ENCODE results near the gene SPR.
A peak's percentile ranks its signal among the peaks of the same experiment; 100 is the strongest.

Gene SPR

DNA sequence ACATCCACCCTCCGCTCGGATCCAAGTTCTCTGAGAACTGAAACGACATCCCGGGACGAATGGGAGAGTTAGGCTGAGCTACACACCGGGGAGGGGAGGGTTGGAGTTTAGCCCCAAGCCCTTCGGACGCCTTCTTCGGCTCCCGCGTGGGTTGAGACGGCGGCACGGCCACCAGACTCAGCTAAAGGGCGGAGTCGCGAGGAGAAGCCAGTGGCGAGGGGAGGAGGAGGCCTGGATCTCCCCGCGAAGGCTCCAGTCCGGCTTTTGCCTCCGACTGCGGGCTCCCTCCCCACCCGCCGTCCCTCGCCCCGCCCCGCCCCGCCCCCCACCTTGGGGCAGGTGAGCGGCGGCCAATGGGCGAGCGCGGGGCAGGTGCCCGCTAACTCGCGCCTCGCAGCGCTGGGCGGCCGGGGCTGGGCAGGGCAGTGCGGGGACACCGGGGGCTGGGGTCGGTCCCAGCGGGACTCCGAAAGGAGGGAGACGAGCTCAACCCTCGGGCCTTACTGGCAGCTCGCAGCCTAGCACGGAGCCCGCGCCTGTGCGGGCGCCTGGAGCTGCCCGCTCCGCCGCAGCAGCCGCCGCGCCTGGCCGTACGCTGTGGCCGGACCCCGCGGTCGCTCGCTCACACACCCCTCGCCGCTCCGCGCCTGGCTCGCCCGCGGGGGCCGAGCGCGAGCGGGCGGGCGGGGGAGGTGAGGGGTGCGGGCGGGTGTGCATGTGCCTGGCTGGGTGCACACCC, 30.1 kb downstream of the SPR start, which contains the start of gene EMX1:
Gene EMX1, plus strand, starts transcription at position 382 of the 739 bp plus-strand sequence. Its CDS starts 334 bp downstream, at position 716.
- peak within 1 kb of the TSS; percentile 44 for H3K4me3 ChIP-seq (ENCODE audit: low read length)
- no peak within 1 kb of the TSS for H3K9ac ChIP-seq (ENCODE audit: low read depth, low read length)
- H3K36me3 ChIP-seq (ENCODE audit: insufficient read depth, low read length) = no peaks in the 10 kb centered on the region
- peak within 1 kb of the TSS; percentile 70 for H3K4me2 ChIP-seq (ENCODE audit: low read length)
- peaks cover 94% of the 10 kb centered on the region for H3K27me3 ChIP-seq (ENCODE audit: control insufficient read depth, insufficient read depth, low read length)
- no peaks in the 10 kb centered on the region for H3K9me3 ChIP-seq (replicated peaks; ENCODE audit: low read length)
- H3K4me1 ChIP-seq (ENCODE audit: control insufficient read depth, insufficient read depth, low read length) = peaks cover 30% of the 10 kb centered on the region

DNA sequence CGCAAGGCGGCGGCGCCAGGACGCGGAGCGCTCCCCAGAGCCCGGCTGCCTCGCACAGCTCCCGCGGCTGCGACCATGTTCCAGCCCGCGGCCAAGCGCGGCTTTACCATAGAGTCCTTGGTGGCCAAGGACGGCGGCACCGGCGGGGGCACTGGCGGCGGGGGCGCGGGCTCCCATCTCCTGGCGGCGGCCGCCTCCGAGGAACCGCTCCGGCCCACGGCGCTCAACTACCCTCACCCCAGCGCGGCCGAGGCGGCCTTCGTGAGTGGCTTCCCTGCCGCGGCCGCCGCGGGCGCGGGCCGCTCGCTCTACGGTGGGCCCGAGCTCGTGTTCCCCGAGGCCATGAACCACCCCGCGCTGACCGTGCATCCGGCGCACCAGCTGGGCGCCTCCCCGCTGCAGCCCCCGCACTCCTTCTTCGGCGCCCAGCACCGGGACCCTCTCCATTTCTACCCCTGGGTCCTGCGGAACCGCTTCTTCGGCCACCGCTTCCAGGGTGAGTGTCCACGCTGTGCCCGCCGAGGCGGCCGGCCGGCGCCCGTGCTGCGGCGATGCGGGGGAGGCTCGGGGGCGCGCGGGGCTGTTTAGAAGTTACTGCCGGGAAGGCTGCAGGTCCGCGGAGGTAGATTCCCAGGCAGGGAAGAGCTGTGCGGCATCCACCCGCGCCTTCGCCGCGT, 30.8 kb downstream of the SPR start:
- Histone ChIP-seq H3K9me3 (replicated peaks; ENCODE audit: low read length) (no peaks in the 10 kb centered on the region), H3K4me3 (ENCODE audit: low read length) (peak overlapping the region; percentile 39)

DNA sequence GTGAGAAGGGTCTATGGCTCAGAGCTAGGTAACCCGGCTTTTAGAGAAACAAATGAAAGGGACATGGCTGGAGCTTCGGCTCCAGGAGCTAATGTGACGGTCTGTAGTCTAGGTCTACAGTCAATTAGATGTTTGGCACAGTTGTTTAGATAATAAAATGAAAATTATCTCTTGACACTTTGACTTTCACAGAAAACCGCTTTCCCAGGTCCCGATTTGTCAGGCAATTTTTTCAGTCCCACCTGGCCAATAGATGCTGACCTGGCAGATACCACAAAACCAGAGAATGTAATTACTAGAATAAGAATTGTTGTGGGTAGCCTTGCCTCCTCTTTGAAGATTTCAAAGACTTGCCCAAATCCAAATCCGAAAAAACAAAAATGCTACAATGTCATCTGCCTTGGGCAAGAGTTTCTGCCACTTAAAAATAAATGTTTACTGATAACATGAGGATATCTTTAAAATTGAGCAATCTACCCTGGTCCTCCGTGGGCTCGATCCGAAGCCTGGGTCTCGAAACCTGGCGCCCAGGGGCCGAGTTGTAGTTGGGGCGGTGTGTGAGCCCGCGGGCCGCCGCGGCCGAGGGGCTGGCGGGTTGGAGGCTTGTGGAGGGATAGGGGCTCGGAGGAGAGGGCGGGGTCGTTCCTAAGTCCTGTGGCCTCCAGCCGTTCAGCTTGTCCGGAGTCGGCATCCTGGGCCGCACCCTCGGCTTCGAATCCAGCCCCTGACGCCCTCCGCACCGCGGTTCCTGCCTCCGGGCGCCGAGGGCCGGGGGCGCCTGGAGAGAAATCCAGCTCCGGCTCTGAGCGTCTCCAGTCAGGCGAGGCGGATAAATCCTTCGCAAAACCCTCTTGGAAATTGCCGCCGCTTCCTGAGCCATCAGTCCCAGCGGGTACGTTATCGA, 32.5 kb downstream of the SPR start:
- Histone ChIP-seq H3K9ac (ENCODE audit: low read depth, low read length) (no peak overlapping the region), H3K9me3 (replicated peaks; ENCODE audit: low read length) (no peaks in the 10 kb centered on the region), H3K4me2 (ENCODE audit: low read length) (peak overlapping the region; percentile 75), H3K4me3 (ENCODE audit: low read length) (peak overlapping the region; percentile 62), H3K27me3 (ENCODE audit: control insufficient read depth, insufficient read depth, low read length) (peaks cover 94% of the 10 kb centered on the region), H3K4me1 (ENCODE audit: control insufficient read depth, insufficient read depth, low read length) (peaks cover 30% of the 10 kb centered on the region), H3K36me3 (ENCODE audit: insufficient read depth, low read length) (no peaks in the 10 kb centered on the region)

More for the DNA sequence above, 30.8 kb downstream of the SPR start:
- Histone ChIP-seq H3K27me3 (ENCODE audit: control insufficient read depth, insufficient read depth, low read length) (peaks cover 94% of the 10 kb centered on the region), H3K36me3 (ENCODE audit: insufficient read depth, low read length) (no peaks in the 10 kb centered on the region), H3K4me2 (ENCODE audit: low read length) (peak overlapping the region; percentile 62), H3K9ac (ENCODE audit: low read depth, low read length) (no peak overlapping the region), H3K4me1 (ENCODE audit: control insufficient read depth, insufficient read depth, low read length) (peaks cover 30% of the 10 kb centered on the region)

DNA sequence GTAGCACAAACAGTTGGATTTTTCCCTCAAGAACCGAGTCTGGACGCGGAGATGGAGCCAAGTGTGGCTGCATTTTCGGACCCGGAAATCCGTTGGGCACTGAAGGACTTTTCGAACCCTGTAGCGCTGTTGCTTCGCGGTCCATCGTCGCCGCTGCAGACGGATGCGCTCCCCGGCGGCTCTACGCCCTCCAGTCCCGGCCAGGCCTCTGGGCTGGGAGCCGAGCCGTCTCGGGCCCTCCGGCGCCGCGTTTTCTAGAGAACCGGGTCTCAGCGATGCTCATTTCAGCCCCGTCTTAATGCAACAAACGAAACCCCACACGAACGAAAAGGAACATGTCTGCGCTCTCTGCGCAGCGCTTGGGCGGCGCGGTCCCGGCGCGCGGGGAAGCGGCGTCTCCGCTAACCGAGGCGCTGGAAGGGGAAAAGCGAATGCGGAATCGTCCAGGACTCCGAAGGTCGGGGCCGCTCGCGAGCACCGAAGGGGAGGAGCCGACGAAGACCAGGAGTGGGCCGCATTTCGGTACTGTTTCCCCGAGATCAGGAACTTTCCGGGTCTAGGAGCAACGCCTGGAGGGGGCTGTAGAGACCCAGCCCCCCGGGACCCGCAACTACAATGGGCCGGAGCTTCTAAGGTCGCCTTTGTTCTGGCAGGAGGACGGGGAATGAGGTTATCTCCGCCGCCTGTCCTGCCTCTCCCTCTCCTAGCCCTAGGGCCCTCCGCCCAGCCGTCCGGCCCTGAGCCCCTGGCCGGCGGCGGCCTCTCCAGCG, 33.3 kb downstream of the SPR start:
- H3K9me3 ChIP-seq (replicated peaks; ENCODE audit: low read length) = no peaks in the 10 kb centered on the region
- no peaks in the 10 kb centered on the region for H3K36me3 ChIP-seq (ENCODE audit: insufficient read depth, low read length)
- H3K4me2 ChIP-seq (ENCODE audit: low read length) = peak overlapping the region; percentile 75
- peaks cover 94% of the 10 kb centered on the region for H3K27me3 ChIP-seq (ENCODE audit: control insufficient read depth, insufficient read depth, low read length)
- H3K4me1 ChIP-seq (ENCODE audit: control insufficient read depth, insufficient read depth, low read length) = peaks cover 30% of the 10 kb centered on the region
- peak overlapping the region; percentile 62 for H3K4me3 ChIP-seq (ENCODE audit: low read length)
- H3K9ac ChIP-seq (ENCODE audit: low read depth, low read length) = no peak overlapping the region

DNA sequence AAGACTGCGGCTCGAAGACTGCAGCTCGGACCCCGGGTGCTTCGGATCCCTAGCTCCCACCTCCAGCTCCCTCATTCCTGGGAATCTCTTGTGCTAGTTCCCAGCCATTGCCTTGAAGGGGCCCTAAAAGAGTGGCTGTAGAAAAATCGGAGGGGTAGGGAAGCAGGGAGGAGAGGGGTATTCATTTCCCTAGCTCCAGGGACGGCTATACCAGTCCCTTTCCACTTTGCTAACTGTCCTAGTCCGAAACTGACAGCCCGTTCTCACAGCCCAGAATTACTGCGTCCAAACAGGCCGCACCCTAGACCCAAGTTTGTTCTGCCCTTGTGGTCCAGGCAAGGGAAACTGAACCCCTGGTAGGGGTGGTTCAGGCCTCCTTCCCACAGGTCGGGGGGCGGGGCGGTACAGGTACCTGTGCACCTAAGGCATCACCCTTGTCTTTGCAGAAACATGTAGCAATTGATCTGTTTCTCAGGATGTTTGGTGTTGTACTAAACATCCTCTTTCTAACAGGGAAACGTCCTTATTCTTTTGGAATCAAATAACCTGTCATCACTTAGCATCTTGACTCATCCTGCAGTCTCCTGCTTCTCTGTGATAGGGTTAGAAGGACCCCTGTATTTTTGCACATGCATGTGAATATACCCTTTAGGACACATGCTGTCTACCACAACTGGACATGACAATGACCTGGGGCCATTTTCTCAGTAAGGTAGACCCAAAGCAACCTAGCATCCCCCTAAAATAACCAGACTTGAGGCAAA, 34.1 kb downstream of the SPR start:
- no peaks in the 10 kb centered on the region for H3K9me3 ChIP-seq (replicated peaks; ENCODE audit: low read length)
- H3K4me1 ChIP-seq (ENCODE audit: control insufficient read depth, insufficient read depth, low read length) = peaks cover 23% of the 10 kb centered on the region
- H3K27me3 ChIP-seq (ENCODE audit: control insufficient read depth, insufficient read depth, low read length) = peaks cover 94% of the 10 kb centered on the region
- H3K36me3 ChIP-seq (ENCODE audit: insufficient read depth, low read length) = no peaks in the 10 kb centered on the region
- no peak overlapping the region for H3K4me3 ChIP-seq (ENCODE audit: low read length)
- H3K9ac ChIP-seq (ENCODE audit: low read depth, low read length) = no peak overlapping the region
- no peak overlapping the region for H3K4me2 ChIP-seq (ENCODE audit: low read length)

DNA sequence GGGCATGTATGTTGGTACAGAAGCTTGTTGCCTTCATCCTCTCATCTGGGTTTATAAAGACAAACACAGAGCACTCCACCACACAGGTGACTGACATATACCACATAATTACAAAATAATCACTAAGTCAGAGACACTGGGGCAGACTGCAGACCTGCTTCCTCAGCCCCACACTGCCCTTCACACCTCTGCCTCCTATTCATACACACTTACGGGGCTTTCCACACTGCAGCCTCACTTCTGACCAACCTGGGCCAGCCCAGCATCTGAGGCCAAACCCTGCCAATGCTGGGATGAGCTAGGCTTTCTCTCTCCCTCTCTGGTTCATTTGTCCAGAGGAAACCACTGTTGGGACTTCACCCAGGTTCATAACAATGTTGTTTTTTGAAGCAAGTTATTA, 34.6 kb downstream of the SPR start:
- Histone ChIP-seq H3K9me3 (replicated peaks; ENCODE audit: low read length) (no peaks in the 10 kb centered on the region), H3K36me3 (ENCODE audit: insufficient read depth, low read length) (no peaks in the 10 kb centered on the region), H3K27me3 (ENCODE audit: control insufficient read depth, insufficient read depth, low read length) (peaks cover 94% of the 10 kb centered on the region), H3K4me3 (ENCODE audit: low read length) (no peak overlapping the region), H3K4me1 (ENCODE audit: control insufficient read depth, insufficient read depth, low read length) (peaks cover 18% of the 10 kb centered on the region), H3K9ac (ENCODE audit: low read depth, low read length) (no peak overlapping the region), H3K4me2 (ENCODE audit: low read length) (no peak overlapping the region)

DNA sequence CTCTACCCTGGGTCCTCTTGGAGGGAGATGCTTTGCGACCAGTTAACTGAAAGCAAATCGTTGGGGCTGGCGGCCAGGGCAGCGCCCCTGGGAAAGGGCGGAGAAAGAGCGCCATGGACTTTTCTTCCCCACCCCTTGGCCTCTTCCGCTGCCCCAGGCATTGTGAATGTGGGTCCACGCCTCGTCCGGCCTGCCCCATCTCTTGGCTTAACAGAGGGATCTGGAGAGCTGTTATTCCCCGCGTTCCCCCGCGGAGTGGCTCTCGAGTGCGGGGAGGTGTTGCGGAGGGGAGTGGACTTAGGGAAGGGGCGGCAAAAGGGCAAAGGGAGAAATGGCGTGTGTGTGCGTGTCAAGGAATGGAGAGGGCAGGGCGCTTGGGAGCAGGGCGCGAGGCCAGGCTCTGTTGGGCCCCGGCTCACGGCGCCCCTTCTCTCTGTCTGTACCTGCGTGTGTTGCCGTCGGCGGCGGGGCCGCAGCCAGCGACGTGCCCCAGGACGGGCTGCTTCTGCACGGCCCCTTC, 36.7 kb downstream of the SPR start:
- no peak overlapping the region for H3K4me3 ChIP-seq (ENCODE audit: low read length)
- peaks cover 9% of the 10 kb centered on the region for H3K4me1 ChIP-seq (ENCODE audit: control insufficient read depth, insufficient read depth, low read length)
- no peaks in the 10 kb centered on the region for H3K36me3 ChIP-seq (ENCODE audit: insufficient read depth, low read length)
- peaks cover 100% of the 10 kb centered on the region for H3K27me3 ChIP-seq (ENCODE audit: control insufficient read depth, insufficient read depth, low read length)
- no peaks in the 10 kb centered on the region for H3K9me3 ChIP-seq (replicated peaks; ENCODE audit: low read length)
- H3K9ac ChIP-seq (ENCODE audit: low read depth, low read length) = no peak overlapping the region
- no peak overlapping the region for H3K4me2 ChIP-seq (ENCODE audit: low read length)

DNA sequence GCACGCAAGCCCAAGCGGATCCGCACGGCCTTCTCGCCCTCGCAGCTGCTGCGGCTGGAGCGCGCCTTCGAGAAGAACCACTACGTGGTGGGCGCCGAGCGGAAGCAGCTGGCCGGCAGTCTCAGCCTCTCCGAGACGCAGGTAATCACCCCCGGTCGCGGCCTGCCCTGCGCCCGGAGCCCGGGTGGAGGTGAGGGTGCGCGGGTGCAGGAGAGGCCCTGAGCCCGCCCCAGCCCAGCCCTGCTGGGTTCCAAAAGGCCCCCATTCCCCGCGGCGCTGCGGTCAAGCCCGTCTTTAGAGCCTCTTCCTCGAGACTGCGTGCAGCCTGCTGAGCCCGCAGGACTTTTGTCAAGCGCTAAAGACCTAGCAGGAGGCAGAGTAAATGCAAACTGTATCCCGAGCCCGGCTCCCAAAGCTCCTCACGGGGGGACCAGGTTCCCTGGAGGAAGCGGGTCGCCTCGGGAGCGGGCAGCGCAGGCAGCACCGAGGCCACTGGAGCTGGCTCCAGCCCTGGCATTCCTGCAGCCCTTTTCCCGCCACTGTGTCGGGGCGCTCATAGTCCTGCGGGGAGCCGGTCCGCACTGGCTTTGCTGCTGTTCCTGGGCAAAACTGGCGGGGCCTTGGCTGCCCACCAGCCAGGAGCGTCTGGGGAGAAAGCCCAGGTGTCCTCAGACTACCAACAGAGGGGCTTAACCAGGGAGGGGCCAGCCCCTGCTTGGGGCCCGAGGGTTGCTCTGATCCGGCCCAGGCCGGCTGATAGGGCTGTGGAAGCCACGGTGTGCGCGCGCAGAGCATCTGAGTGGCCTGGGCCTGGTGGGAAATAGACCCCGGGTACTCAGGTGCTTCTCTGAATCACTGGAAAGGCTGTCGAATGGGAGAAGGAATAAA, 37.4 kb downstream of the SPR start:
- Histone ChIP-seq H3K27me3 (ENCODE audit: control insufficient read depth, insufficient read depth, low read length) (peaks cover 100% of the 10 kb centered on the region), H3K4me3 (ENCODE audit: low read length) (no peak overlapping the region)

DNA sequence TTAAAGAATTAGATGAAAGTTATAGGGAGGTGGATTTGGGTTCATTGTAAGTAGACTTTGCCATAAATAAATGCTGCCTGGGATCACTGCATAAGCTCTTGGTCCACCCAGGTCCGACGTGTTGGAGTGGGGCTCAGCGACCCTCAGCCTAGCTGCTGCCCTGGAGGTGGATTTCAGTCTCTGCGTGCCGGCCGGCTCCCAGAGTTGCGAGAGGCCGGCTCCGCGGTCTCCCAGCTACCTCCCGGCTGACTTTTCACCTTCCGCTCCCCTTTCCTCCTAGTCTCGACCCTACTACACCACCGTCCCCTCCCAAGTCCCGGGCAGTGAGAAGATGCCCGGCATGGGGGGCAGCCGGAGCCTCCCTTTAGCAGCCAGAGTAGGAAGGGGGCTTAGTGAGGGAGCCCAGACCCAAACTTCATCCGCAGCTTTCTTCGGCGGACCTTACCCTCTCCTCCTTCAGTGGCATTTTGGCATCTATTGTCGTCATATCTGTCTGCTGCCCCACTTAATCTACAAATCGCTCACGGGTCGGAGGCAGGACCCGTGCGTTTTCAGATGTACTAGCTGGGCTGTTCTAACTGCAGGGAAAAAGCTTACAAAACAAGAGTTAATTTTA, 38.2 kb downstream of the SPR start:
- Histone ChIP-seq H3K27me3 (ENCODE audit: control insufficient read depth, insufficient read depth, low read length) (peaks cover 100% of the 10 kb centered on the region), H3K9me3 (replicated peaks; ENCODE audit: low read length) (no peaks in the 10 kb centered on the region), H3K9ac (ENCODE audit: low read depth, low read length) (no peak overlapping the region)

More for the DNA sequence above, 37.4 kb downstream of the SPR start:
- H3K4me2 ChIP-seq (ENCODE audit: low read length) = no peak overlapping the region
- no peaks in the 10 kb centered on the region for H3K9me3 ChIP-seq (replicated peaks; ENCODE audit: low read length)
- H3K9ac ChIP-seq (ENCODE audit: low read depth, low read length) = no peak overlapping the region
- peaks cover 9% of the 10 kb centered on the region for H3K4me1 ChIP-seq (ENCODE audit: control insufficient read depth, insufficient read depth, low read length)
- H3K36me3 ChIP-seq (ENCODE audit: insufficient read depth, low read length) = no peaks in the 10 kb centered on the region

More for the DNA sequence above, 38.2 kb downstream of the SPR start:
- Histone ChIP-seq H3K36me3 (ENCODE audit: insufficient read depth, low read length) (no peaks in the 10 kb centered on the region), H3K4me3 (ENCODE audit: low read length) (no peak overlapping the region), H3K4me1 (ENCODE audit: control insufficient read depth, insufficient read depth, low read length) (peaks cover 3% of the 10 kb centered on the region), H3K4me2 (ENCODE audit: low read length) (no peak overlapping the region)
